Astrocyte of the spinal cord (primary cell): Measurements from ENCODE around the gene DPY19L1.
"Not testable (repeated sequence)": the region's sequence is repeated elsewhere in the genome, so short reads cannot be mapped to it uniquely, and the experiment has no call there.

Experiments
- DNase-seq: peaks from one replicate; pipeline ENCODE4 v3.0.0; 2011; ENCODE audit warnings: low read depth, low spot score
- H3K4me3 ChIP-seq: 2 replicates; pipeline ENCODE4 v1.5.1; 2011; ENCODE audit warnings: low read depth, mild to moderate bottlenecking, low read length, moderate library complexity
- CTCF ChIP-seq: IDR thresholded peaks from 2 replicates; pipeline ENCODE4 v1.5.1; 2012; ENCODE audit warnings: low read depth, mild to moderate bottlenecking, low read length, inconsistent platforms
- in situ Hi-C: cut with HindIII; loops from 2 replicates; pipeline ENCODE4 v1.10.0; 2017; ENCODE audit warnings: low sequenced_read_pairs

Gene DPY19L1

DNA sequence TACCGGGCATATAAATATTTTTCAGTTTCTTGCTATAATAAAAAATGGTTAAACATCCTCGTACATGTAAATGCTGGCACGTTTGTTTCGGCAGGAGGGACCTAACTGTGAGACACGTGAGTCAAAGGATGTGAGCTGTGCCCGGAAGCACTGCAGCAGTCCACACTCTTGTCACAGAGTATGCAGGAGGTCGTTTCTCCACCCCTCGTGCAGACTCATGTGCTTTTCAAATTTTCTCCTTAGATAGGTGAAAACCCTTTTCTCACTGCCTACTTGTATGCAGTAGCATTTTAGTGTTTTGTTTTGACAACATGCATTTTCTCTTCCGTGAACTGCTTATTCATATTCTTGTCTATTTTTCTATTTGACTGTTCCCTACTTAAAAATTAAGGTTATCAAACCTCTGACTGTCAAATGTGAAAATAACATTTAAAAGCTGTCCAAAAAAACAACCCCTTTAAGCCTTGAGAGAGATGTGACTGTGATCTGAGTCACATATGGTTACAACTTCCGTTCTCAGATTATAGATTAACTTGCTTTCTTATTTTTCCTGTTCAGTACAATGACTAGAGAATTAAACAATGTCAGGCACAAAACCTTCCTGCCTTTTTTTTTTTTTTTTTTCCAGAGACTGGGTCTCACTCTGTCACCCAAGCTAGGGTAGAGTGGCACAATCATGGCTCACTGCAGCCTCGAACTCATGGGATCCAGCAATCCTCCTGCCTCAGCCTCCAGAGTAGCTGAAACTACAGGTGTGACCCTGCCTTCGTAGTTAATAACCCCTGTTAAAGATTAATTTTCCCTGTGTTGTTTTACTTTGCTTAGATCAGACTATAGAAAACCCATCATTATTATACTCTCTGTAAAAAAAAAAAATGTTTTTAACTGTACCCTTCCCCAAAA, 45.1 kb downstream of the DPY19L1 start:
- no peak for TF ChIP-seq CTCF
- DNase-seq, result peak; percentile 60
- in situ Hi-C loops, result no loop called here
- peak overlapping the region; percentile 4 for H3K4me3 ChIP-seq

GRCh38 chr7:34988442-34989125, 48.7 kb downstream of the DPY19L1 start:
- in situ Hi-C loops, DNase-seq: not testable (repeated sequence)

DNA sequence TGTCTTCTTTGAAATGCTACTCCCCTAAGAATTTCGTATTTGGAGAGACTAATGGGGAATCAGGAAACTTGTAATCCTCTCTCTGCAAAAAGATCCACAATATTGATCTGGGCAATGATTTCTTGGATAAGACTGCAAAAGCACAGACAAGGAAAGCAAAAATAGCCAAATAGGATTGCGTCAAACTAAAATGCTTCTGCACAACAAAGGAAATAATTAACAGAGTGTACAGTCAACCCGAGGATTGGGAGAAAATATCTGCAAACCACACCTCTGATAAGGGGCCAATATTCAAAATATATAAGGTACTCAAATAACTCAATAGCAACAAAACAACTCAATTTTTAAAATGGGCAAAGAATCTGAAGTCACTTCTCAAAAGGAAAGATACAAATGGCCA, 52.1 kb downstream of the DPY19L1 start:
- DNase-seq, in situ Hi-C loops, H3K4me3 ChIP-seq: not testable (repeated sequence)

More at GRCh38 chr7:34988442-34989125, 48.7 kb downstream of the DPY19L1 start:
- H3K4me3 ChIP-seq, result not testable (repeated sequence)

GRCh38 chr7:34984140-34984539, 53.1 kb downstream of the DPY19L1 start:
- DNase-seq, in situ Hi-C loops: not testable (repeated sequence)

DNA sequence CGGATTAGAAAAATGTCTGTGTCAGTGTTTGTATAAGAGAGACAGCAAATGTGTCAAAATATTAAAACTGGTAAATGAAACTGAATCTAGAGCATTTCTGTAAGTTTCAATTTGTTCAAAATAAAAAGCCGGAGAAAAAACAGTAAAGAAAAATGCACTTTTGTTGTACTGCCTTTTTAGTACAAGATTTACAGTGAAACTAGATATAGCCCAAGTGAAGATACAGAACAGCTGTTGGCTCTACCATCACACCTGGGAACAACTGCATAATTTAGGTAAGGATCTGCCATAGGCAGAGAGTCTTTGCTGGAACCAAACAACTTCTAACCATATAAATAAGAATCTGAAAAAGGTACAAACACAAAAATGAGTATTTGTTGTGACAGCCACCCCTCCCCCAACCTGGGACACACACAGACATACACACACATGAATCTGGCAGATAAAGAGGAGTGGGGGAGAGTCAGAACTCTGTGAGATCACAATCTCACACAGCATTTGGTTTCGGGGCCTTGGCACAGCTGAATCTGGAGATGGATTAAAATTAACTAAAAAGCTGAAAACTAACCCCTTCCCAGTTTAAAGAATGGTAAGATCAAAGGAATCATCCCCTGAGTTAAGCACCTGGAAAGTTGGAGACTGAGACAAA, 54.8 kb downstream of the DPY19L1 start:
- in situ Hi-C loops, result no loop called here
- no peak for DNase-seq

More at GRCh38 chr7:34984140-34984539, 53.1 kb downstream of the DPY19L1 start:
- not testable (repeated sequence) for H3K4me3 ChIP-seq

GRCh38 chr7:34979124-34979523, 58.2 kb downstream of the DPY19L1 start:
- in situ Hi-C loops, DNase-seq, H3K4me3 ChIP-seq: not testable (repeated sequence)

More for the DNA sequence above, 54.8 kb downstream of the DPY19L1 start:
- H3K4me3 ChIP-seq, result no peak overlapping the region
- no peak for TF ChIP-seq CTCF

DNA sequence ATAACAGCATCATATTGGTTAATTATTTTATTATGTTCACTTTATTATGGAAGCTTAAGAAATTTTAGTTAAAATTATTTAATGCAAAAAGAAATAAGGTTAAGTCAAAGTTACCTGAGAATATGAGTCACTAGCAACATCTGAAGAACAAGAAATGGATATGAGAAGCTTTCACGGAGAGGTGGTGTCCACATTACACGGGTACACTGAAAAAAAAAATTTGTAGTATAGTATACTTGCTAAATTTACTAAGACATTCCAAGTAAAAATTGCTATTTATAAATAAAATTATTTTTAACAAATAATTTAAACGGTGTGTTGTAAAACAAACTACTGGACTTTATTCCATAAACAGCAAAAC, 63.9 kb downstream of the DPY19L1 start:
- no peak for TF ChIP-seq CTCF
- no peak overlapping the region for H3K4me3 ChIP-seq
- in situ Hi-C loops, result no loop called here

DNA sequence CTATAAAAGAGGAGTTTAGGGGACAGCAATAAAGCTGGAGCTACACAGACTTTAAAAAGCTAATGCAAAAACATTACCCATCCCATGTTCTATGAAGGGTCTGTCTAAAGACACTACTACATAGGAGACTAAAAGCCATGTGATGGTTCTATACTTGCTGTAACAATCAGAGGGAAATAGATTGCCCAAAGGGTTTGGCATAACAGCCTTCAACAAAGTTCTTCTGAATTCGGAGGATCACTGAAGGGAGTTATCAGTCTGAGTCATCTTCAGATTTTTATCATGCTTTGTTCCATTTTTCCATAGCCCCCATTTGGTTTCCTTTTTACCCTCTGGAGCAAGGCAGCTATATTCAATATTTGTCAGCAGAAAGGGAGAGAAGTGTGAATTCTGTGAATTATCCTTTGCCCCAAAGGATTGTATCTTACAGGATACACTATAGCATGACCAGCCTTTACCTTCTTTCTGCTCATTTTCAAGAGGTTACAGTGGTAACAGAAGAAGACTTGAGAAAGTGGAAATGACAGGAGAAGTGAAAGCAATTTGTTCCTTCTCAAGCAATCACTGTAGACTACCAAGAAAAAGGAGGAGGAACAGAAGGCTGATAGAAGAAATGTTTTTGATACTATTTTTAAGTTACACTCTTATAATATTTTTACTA, 64.4 kb downstream of the DPY19L1 start:
- DNase-seq, H3K4me3 ChIP-seq, in situ Hi-C loops: not testable (repeated sequence)

More for the DNA sequence above, 63.9 kb downstream of the DPY19L1 start:
- DNase-seq, result no peak

GRCh38 chr7:34967818-34968217, 69.5 kb downstream of the DPY19L1 start:
- DNase-seq, in situ Hi-C loops, H3K4me3 ChIP-seq: not testable (repeated sequence)

- DNase-seq, in situ Hi-C loops, H3K4me3 ChIP-seq: not testable (repeated sequence)
These were observed 70.8 kb downstream of the DPY19L1 start for GRCh38 chr7:34966504-34966903.
